GM12878 (cell line): ENCODE results near the gene DLL1. TPM values are rescaled to one million over a fixed set of nuclear protein-coding genes. Genes with fewer than 3 reads are reported as not detected.

Experiments used
- ATAC-seq: fragments of 200-7000 bp; cut with Tn5 transposase; 3 replicates; pipeline ENCODE4 v1.9.1; 2020; ENCODE audit warnings: mild to moderate bottlenecking, moderate library complexity
- BruUV-seq: library from RNA; stranded (reverse); fragments of 400-500 nt; replicated peaks from 2 replicates; lab custom pipeline; 2021; lab: Mats Ljungman, UMichigan
- CTCF ChIA-PET: fragments of 300-600 bp; sonication (Branson Sonifier 250); formaldehyde crosslinking; extraction: SDS; loops from one replicate; lab custom pipeline; 2021; ENCODE audit warnings: inconsistent platforms; lab: Yijun Ruan, JAX
- POLR2A ChIA-PET: fragments of 350-600 bp; formaldehyde crosslinking; extraction: SDS; loops from one replicate; lab custom pipeline; 2021; ENCODE audit warnings: inconsistent platforms; lab: Charles Lee
- RAD21 ChIA-PET: fragments of 300-600 bp; sonication (Branson Sonifier 250); formaldehyde crosslinking; loops from one replicate; lab custom pipeline; 2023; ENCODE audit warnings: antibody characterized with exemption; ENCODE audit not compliant: unreplicated experiment; lab: Charles Lee
- SMC1A ChIA-PET: fragments of 300-600 bp; sonication (Branson Sonifier 250); formaldehyde crosslinking; loops from one replicate; lab custom pipeline; 2023; ENCODE audit not compliant: unreplicated experiment, uncharacterized antibody; lab: Charles Lee
- DNase-seq: peaks from one replicate; pipeline ENCODE4 v3.0.0-alpha.2; 2011; ENCODE audit warnings: low read depth, low spot score
- FAIRE-seq: peaks from 3 replicates; lab custom pipeline; 2011; peaks lifted over from hg19 to GRCh38; lab: Jason Lieb, UNC
- H2AFZ ChIP-seq: 2 replicates; pipeline ENCODE4 v1.6.0; 2011; ENCODE audit warnings: low read depth, low read length, control low read depth; ENCODE audit not compliant: control insufficient read depth
- H3K27ac ChIP-seq: 2 replicates; pipeline ENCODE4 v1.5.1; 2011; ENCODE audit warnings: control low read depth; ENCODE audit not compliant: control insufficient read depth, insufficient read depth
- H3K27me3 ChIP-seq, 2 experiments: replicated peaks in 1 of 2; 2 replicates each; pipeline versions ENCODE4 v1.6.0 to v1.6.1; 2011; ENCODE audit warnings: low read length in 1 of 2; ENCODE audit not compliant: control insufficient read depth in 2 of 2, insufficient read depth in 2 of 2
- H3K36me3 ChIP-seq, 2 experiments: 2 replicates each; pipeline ENCODE4 v1.5.1; 2011; ENCODE audit warnings: low read length in 1 of 2; ENCODE audit not compliant: control insufficient read depth in 2 of 2, insufficient read depth in 2 of 2
- H3K4me1 ChIP-seq: 2 replicates; pipeline ENCODE4 v1.6.1; 2011; ENCODE audit warnings: mild to moderate bottlenecking, low read length, moderate library complexity, mixed read lengths; ENCODE audit not compliant: control insufficient read depth, insufficient read depth
- H3K4me2 ChIP-seq: 2 replicates; pipeline ENCODE4 v1.6.0; 2011; ENCODE audit warnings: control low read depth; ENCODE audit not compliant: control insufficient read depth, insufficient read depth
- H3K4me3 ChIP-seq: fragments of 200-600 bp; sonication (generic); 2 replicates; pipeline ENCODE4 v1.5.1; 2016
- H3K79me2 ChIP-seq: 2 replicates; pipeline ENCODE4 v1.6.0; 2011; ENCODE audit warnings: low read length; ENCODE audit not compliant: control insufficient read depth, insufficient read depth
- H3K9ac ChIP-seq: 2 replicates; pipeline ENCODE4 v1.8.0; 2011; ENCODE audit warnings: low read length, control low read depth, mixed read lengths; ENCODE audit not compliant: control insufficient read depth, insufficient read depth
- H3K9me3 ChIP-seq: replicated peaks from 3 replicates; pipeline ENCODE4 v1.5.1; 2011; ENCODE audit warnings: mild to moderate bottlenecking, low read length; ENCODE audit not compliant: control insufficient read depth, insufficient read depth
- H4K20me1 ChIP-seq: 2 replicates; pipeline ENCODE4 v1.6.0; 2011; ENCODE audit not compliant: control insufficient read depth, insufficient read depth
- BACH1 ChIP-seq: fragments of 450-650 bp; IDR thresholded peaks from 2 replicates; pipeline ENCODE4 v1.6.1; 2017; ENCODE audit warnings: mild to moderate bottlenecking, borderline replicate concordance
- BHLHE40 ChIP-seq, 2 experiments: fragments of 450-650 bp in 1 of 2; IDR thresholded peaks; 2 replicates each; pipeline ENCODE4 v1.6.1; 2011 to 2017; ENCODE audit warnings: low read depth in 2 of 2, borderline replicate concordance in 1 of 2, improper control_type of control experiment in 1 of 2, low read length in 1 of 2, mild to moderate bottlenecking in 1 of 2
- EED ChIP-seq: sonication (generic); IDR thresholded peaks from 2 replicates; pipeline ENCODE4 v1.6.1; 2016; ENCODE audit warnings: antibody characterized with exemption, low read depth
- EZH2 ChIP-seq: IDR thresholded peaks from 2 replicates; pipeline ENCODE4 v1.6.1; 2012; ENCODE audit warnings: low read depth, mild to moderate bottlenecking, control low read depth, inconsistent platforms, low read length, borderline replicate concordance; ENCODE audit not compliant: control insufficient read depth
- FOS ChIP-seq: IDR thresholded peaks from 3 replicates; pipeline ENCODE4 v1.6.1; 2011; ENCODE audit warnings: borderline replicate concordance; ENCODE audit not compliant: insufficient read length; ENCODE audit errors: extremely low read depth
- GABPA ChIP-seq: IDR thresholded peaks from 2 replicates; pipeline ENCODE4 v1.6.1; 2014; ENCODE audit warnings: antibody characterized with exemption, low read depth, mild to moderate bottlenecking, inconsistent platforms
- MEF2A ChIP-seq: IDR thresholded peaks from 2 replicates; pipeline ENCODE4 v1.6.1; 2011; ENCODE audit warnings: low read depth, mild to moderate bottlenecking, low read length, moderate library complexity; ENCODE audit not compliant: insufficient read depth
- MTA2 ChIP-seq: fragments of 450-650 bp; IDR thresholded peaks from 2 replicates; pipeline ENCODE4 v1.6.1; 2016; ENCODE audit warnings: low read depth, mild to moderate bottlenecking, moderate library complexity
- POLR2A ChIP-seq: IDR thresholded peaks from 2 replicates; pipeline ENCODE4 v1.6.1; 2011; ENCODE audit warnings: low read depth, mild to moderate bottlenecking, low read length
- SPI1 ChIP-seq: IDR thresholded peaks from 2 replicates; pipeline ENCODE4 v1.6.1; 2011; ENCODE audit warnings: low read depth, mild to moderate bottlenecking, low read length, moderate library complexity, borderline replicate concordance; ENCODE audit not compliant: insufficient read depth
- SUPT20H ChIP-seq: IDR thresholded peaks from 2 replicates; pipeline ENCODE4 v1.6.1; 2011; ENCODE audit warnings: low read depth, mild to moderate bottlenecking, low read length, moderate library complexity, borderline replicate concordance; ENCODE audit not compliant: control insufficient read depth
- USF2 ChIP-seq: IDR thresholded peaks from 2 replicates; pipeline ENCODE4 v1.6.1; 2011; ENCODE audit warnings: low read depth, low read length, improper control_type of control experiment, borderline replicate concordance
- ZBTB4 ChIP-seq: fragments of 450-650 bp; formaldehyde crosslinking; IDR thresholded peaks from 2 replicates; pipeline ENCODE4 v1.4.0; 2022; ENCODE audit warnings: mild to moderate bottlenecking, moderate library complexity
- WGBS: methylation state at CpG from one replicate; pipeline ENCODE4 v1.1.6; 2016; ENCODE audit warnings: low lambda C conversion rate; ENCODE audit not compliant: insufficient replicate concordance, insufficient coverage; ENCODE audit errors: missing lambda C conversion rate; 5-methylcytosine and 5-hydroxymethylcytosine counted together
- in situ Hi-C: fragments of 300-500 bp; cut with MboI; formaldehyde crosslinking; loops from 9 replicates; pipeline ENCODE4 v1.14.3; 2018; ENCODE audit warnings: mixed read lengths
- intact Hi-C: fragments of 100-400 bp; cut with micrococcal nuclease; formaldehyde crosslinking; loops from one replicate; pipeline ENCODE4 v1.14.2; 2022; ENCODE audit not compliant: unreplicated experiment
- polyA plus RNA-seq, 11 experiments: library from polyadenylated mRNA; depleted of rRNA in 4 of 11; unstranded in 6 of 11; stranded (reverse) in 5 of 11; fragments of >200 nt; fragmentation: Nextera tagmentation in 4 of 11; fragmentation: Illumina TruSeq in 1 of 11; extraction: Ambion mirVana in 4 of 11; extraction: Trizol in 1 of 11; gene quantifications; 1 replicate in 1 of 11; 2 replicates in 10 of 11; pipeline versions ENCODE4 v1.2.1 to v1.2.3, GENCODE V29; 2011 to 2016; ENCODE audit warnings: inconsistent platforms in 2 of 11, missing spikeins in 2 of 11, low read depth in 1 of 11
- total RNA-seq, 4 experiments: library from RNA; depleted of rRNA in 3 of 4; stranded (reverse); fragments of >200 nt in 3 of 4; fragmentation: Illumina TruSeq in 1 of 4; extraction: Trizol in 1 of 4; gene quantifications; 2 replicates each; pipeline versions ENCODE4 v1.2.1 to v1.2.3, GENCODE V29; 2013 to 2021

DLL1 gene
- total and polyA plus RNA-seq, 10 of the 15 experiments (the other 5 are each of a cell fraction or from before 2014, with no cell fraction given), result 0.02 to 0.80 (median 0.19) TPM

- H3K9me3 ChIP-seq, result no peaks in the 10 kb centered on the region
- H3K36me3 ChIP-seq, result no peaks in the 10 kb centered on the region
- no peaks in the 10 kb centered on the region for H3K4me1 ChIP-seq
- CTCF ChIA-PET, result no interaction called here
- WGBS, result 56% methylated on average over 30 of the region's 34 CpGs
- H3K4me3 ChIP-seq, result no peak overlapping the region
- DNase-seq, result no peak
- no peak overlapping the region for H3K9ac ChIP-seq
- POLR2A ChIA-PET, result no interaction called here
- no peaks in the 10 kb centered on the region for H3K79me2 ChIP-seq
- no TSS peak for BruUV-seq
- FAIRE-seq, result no peak
- intact Hi-C loops (no loop called here), in situ Hi-C loops (no loop called here)
- SMC1A ChIA-PET, result no interaction called here
- no peaks in the 10 kb centered on the region for H4K20me1 ChIP-seq
- RAD21 ChIA-PET, result no interaction called here
- no peak for ATAC-seq
- H3K4me2 ChIP-seq, result no peak overlapping the region
- no peak for TF ChIP-seq EZH2
- no peak for TF ChIP-seq EED
- TF ChIP-seq MTA2, result no peak
- TF ChIP-seq BHLHE40 (IDR thresholded peaks at IDR 0.05; ENCODE audit: borderline replicate concordance in 1 of 2, low read depth in 2 of 2, low read length in 1 of 2), result no peak
- TF ChIP-seq FOS, result no peak
- no peak for TF ChIP-seq ZBTB4 (CRISPR knock-in tag)
- no peak for TF ChIP-seq POLR2A
- no peak for TF ChIP-seq SPI1
- TF ChIP-seq USF2, result no peak
- no peak for TF ChIP-seq GABPA
- TF ChIP-seq SUPT20H, result no peak
- no peak for TF ChIP-seq BACH1
- no peak for TF ChIP-seq MEF2A
- TF ChIP-seq, all 136 proteins: peak for 0
- no peak overlapping the region for H3K27ac ChIP-seq
- H3K27me3 ChIP-seq, result no peaks in the 10 kb centered on the region
- no peak overlapping the region for H2AFZ ChIP-seq
Measured at GRCh38 chr6:170248111-170248805, 42.6 kb downstream of the DLL1 start.
